HCT116 (cell line): ENCODE results near the gene IRGQ. TPM values are rescaled to one million over a fixed set of nuclear protein-coding genes. Genes with fewer than 3 reads are reported as not detected.

Experiments
- ATAC-seq: fragments of 200-7000 bp; cut with Tn5 transposase; 2 replicates; pipeline ENCODE4 v1.9.1; 2020; ENCODE audit warnings: mild to moderate bottlenecking, moderate library complexity
- BruUV-seq: library from RNA; stranded (reverse); fragments of 400-500 nt; replicated peaks from 2 replicates; lab custom pipeline; 2021; lab: Mats Ljungman, UMichigan
- CTCF ChIA-PET: fragments of 300-600 bp; sonication (Branson Sonifier 250); formaldehyde crosslinking; loops from one replicate; lab custom pipeline; 2021; ENCODE audit warnings: antibody characterized with exemption; lab: Charles Lee
- POLR2A ChIA-PET: fragments of 300-600, 350-600 bp; sonication (Branson Sonifier 250); formaldehyde crosslinking; loops from one replicate; lab custom pipeline; 2021; ENCODE audit warnings: antibody characterized with exemption; lab: Charles Lee
- RAD21 ChIA-PET, 2 experiments: fragments of 300-600 bp; sonication (Branson Sonifier 250); formaldehyde crosslinking; loops; one replicate each; lab custom pipeline; 2023; ENCODE audit warnings: low total read pairs in 2 of 2; ENCODE audit not compliant: uncharacterized antibody in 2 of 2, unreplicated experiment in 2 of 2, low non-redundant PET in 1 of 2; lab: Charles Lee
- DNase-seq: peaks from one replicate; pipeline ENCODE4 v3.0.0-alpha.2; 2010; ENCODE audit warnings: low read depth, low spot score
- H2AFZ ChIP-seq: fragments of 200-600 bp; shearing (Covaris generic), sonication (generic); 2 replicates; pipeline ENCODE4 v1.6.1; 2017; ENCODE audit warnings: low read depth, mixed run types, mixed read lengths, antibody characterized with exemption, low read length; ENCODE audit not compliant: poor library complexity, severe bottlenecking
- H3K27ac ChIP-seq: 2 replicates; pipeline ENCODE4 v1.5.1; 2012; ENCODE audit warnings: low read depth, low read length
- H3K27me3 ChIP-seq: fragments of 200-600 bp; sonication (generic); 2 replicates; pipeline ENCODE4 v1.6.1; 2016; ENCODE audit warnings: mixed run types, low read length, mixed read lengths; ENCODE audit not compliant: insufficient read depth
- H3K36me3 ChIP-seq, 2 experiments: fragments of 200-500 bp in 1 of 2; fragments of 200-600 bp in 1 of 2; sonication (Bioruptor generic) in 1 of 2; sonication (generic) in 1 of 2; 2 replicates each; pipeline versions ENCODE4 v1.5.1 to v1.6.1; 2014 to 2016; ENCODE audit warnings: low read length in 2 of 2, inconsistent platforms in 1 of 2, mixed read lengths in 1 of 2, mixed run types in 1 of 2; ENCODE audit not compliant: insufficient read depth in 2 of 2, control insufficient read depth in 1 of 2
- H3K4me1 ChIP-seq, 2 experiments: fragments of 200-600 bp in 1 of 2; sonication (generic) in 1 of 2; 2 replicates each; pipeline versions ENCODE4 v1.5.1 to v1.6.1; 2012 to 2017; ENCODE audit warnings: low read length in 2 of 2, inconsistent platforms in 1 of 2, mild to moderate bottlenecking in 1 of 2, mixed read lengths in 1 of 2, mixed run types in 1 of 2, moderate library complexity in 1 of 2; ENCODE audit not compliant: insufficient read depth in 2 of 2, control insufficient read depth in 1 of 2
- H3K4me2 ChIP-seq: fragments of 200-600 bp; sonication (generic); 2 replicates; pipeline ENCODE4 v1.6.1; 2017; ENCODE audit warnings: mixed run types, low read length, mixed read lengths
- H3K4me3 ChIP-seq, 2 experiments: fragments of 200-600 bp in 1 of 2; sonication (generic) in 1 of 2; replicated peaks in 1 of 2; 2 replicates each; pipeline ENCODE4 v1.5.1; 2011 to 2016; ENCODE audit warnings: low read length in 2 of 2, control low read depth in 1 of 2, low read depth in 1 of 2, mild to moderate bottlenecking in 1 of 2, mixed read lengths in 1 of 2, mixed run types in 1 of 2
- H3K79me2 ChIP-seq: fragments of 200-600 bp; sonication (generic); 2 replicates; pipeline ENCODE4 v1.6.1; 2017; ENCODE audit warnings: mild to moderate bottlenecking, mixed run types, low read length, moderate library complexity, mixed read lengths; ENCODE audit not compliant: insufficient read depth
- H3K9ac ChIP-seq: fragments of 200-600 bp; sonication (generic); 2 replicates; pipeline ENCODE4 v1.6.1; 2016; ENCODE audit warnings: low read length, mixed read lengths
- H3K9me2 ChIP-seq: fragments of 200-600 bp; sonication (generic), shearing (Covaris generic); 2 replicates; pipeline ENCODE4 v1.6.1; 2017; ENCODE audit warnings: mixed run types, mild to moderate bottlenecking, moderate library complexity; ENCODE audit not compliant: insufficient read depth
- H3K9me3 ChIP-seq, 2 experiments: fragments of 200-500 bp in 1 of 2; fragments of 200-600 bp in 1 of 2; sonication (Bioruptor generic) in 1 of 2; sonication (generic) in 1 of 2; 2 replicates each; pipeline ENCODE4 v1.6.1; 2014 to 2017; ENCODE audit warnings: low read length in 2 of 2, mixed read lengths in 2 of 2, inconsistent platforms in 1 of 2, low read depth in 1 of 2, mild to moderate bottlenecking in 1 of 2, mixed run types in 1 of 2, moderate library complexity in 1 of 2; ENCODE audit not compliant: control insufficient read depth in 1 of 2, insufficient read depth in 1 of 2
- H4K20me1 ChIP-seq: fragments of 200-600 bp; sonication (generic), shearing (Covaris generic); 2 replicates; pipeline ENCODE4 v1.6.1; 2017; ENCODE audit warnings: mixed run types, mild to moderate bottlenecking, moderate library complexity; ENCODE audit not compliant: insufficient read depth
- EGR1 ChIP-seq: IDR thresholded peaks from 2 replicates; pipeline ENCODE4 v1.6.1; 2012; ENCODE audit warnings: low read depth
- EZH2 ChIP-seq: fragments of 200-600 bp; sonication (generic); IDR thresholded peaks from 2 replicates; pipeline ENCODE4 v1.6.1; 2017; ENCODE audit warnings: antibody characterized with exemption, mixed run types
- EZH2phosphoT487 ChIP-seq: fragments of 200-600 bp; IDR thresholded peaks from 2 replicates; pipeline ENCODE4 v1.6.1; 2018; ENCODE audit warnings: antibody characterized with exemption, borderline replicate concordance
- JUND ChIP-seq: IDR thresholded peaks from 2 replicates; pipeline ENCODE4 v1.6.1; 2012
- POLR2A ChIP-seq: IDR thresholded peaks from 2 replicates; pipeline ENCODE4 v1.7.0; 2011; ENCODE audit warnings: borderline replicate concordance; ENCODE audit not compliant: insufficient read depth, insufficient read length; ENCODE audit errors: extremely low read depth
- POLR2AphosphoS5 ChIP-seq: IDR thresholded peaks from 2 replicates; pipeline ENCODE4 v1.6.1; 2011; ENCODE audit warnings: mild to moderate bottlenecking, low read depth, low read length, moderate library complexity
- SIN3A ChIP-seq: IDR thresholded peaks from 2 replicates; pipeline ENCODE4 v1.6.1; 2012; ENCODE audit warnings: low read depth
- SP1 ChIP-seq: IDR thresholded peaks from 2 replicates; pipeline ENCODE4 v1.6.1; 2012; ENCODE audit warnings: low read depth
- ZNF274 ChIP-seq: fragments of 200-500 bp; sonication (Bioruptor generic); IDR thresholded peaks from 2 replicates; pipeline ENCODE4 v1.6.1; 2014; ENCODE audit warnings: mild to moderate bottlenecking, low read depth, low read length, inconsistent platforms
- intact Hi-C: fragments of 100-400 bp; cut with micrococcal nuclease; formaldehyde crosslinking; loops from 2 replicates; pipeline ENCODE4 v1.10.0; 2022
- total RNA-seq: library from RNA; stranded (reverse); gene quantifications from one replicate; pipeline ENCODE4 v1.2.1, GENCODE V29; 2021; ENCODE audit not compliant: unreplicated experiment
- TF ChIP-seq, protein P1 (sequence below): IDR thresholded peaks from 2 replicates; pipeline ENCODE4 v1.6.1; 2011; ENCODE audit warnings: mild to moderate bottlenecking, low read length, moderate library complexity; ENCODE audit not compliant: insufficient replicate concordance; ENCODE audit errors: extremely low read depth
- TF ChIP-seq, protein P2 (sequence below): IDR thresholded peaks from 2 replicates; pipeline ENCODE4 v1.6.1; 2012; ENCODE audit warnings: low read depth
- TF ChIP-seq, protein P3 (sequence below): IDR thresholded peaks from 2 replicates; pipeline ENCODE4 v1.6.1; 2012

The IRGQ gene
- total RNA-seq, 1 experiment from 2014 or later: 14.6 TPM

DNA sequence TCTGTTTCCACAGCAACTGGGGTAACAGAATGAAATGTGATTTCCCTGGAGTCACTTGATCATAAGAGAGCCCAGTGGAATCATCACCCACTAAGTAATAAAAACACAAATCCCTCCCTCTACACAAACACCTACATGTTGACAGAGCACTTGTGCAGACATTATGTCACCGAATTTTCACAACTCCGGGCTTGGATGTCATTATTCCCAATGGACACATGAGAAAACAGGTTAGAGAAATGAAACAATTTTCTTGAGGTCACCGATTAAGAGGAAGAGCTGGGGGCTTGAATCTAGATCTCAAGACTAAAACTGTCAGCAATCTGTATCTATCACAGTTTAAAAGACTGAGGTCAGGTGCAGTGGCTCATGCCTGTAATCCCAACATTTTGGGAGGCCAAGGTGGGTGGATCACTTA is 23.8 kb downstream of the IRGQ start:
- POLR2A ChIA-PET: no interaction called here
- Histone ChIP-seq H3K4me3 (no peak overlapping the region), H3K4me2 (no peak overlapping the region), H3K79me2 (peaks cover 10% of the 10 kb centered on the region; the same call in 1 of the 2 replicates), H3K9me3 (no peaks in the 10 kb centered on the region), H3K36me3 (no peaks in the 10 kb centered on the region), H3K27ac (no peak overlapping the region), H2AFZ (no peak overlapping the region), H3K27me3 (no peaks in the 10 kb centered on the region), H4K20me1 (no peaks in the 10 kb centered on the region), H3K9me2 (no peaks in the 10 kb centered on the region), H3K9ac (no peak overlapping the region), H3K4me1 (peaks cover 11 to 14% of the 10 kb centered on the region in 2 experiments)
- RAD21 ChIA-PET: no interaction called here
- DNase-seq (no peak), ATAC-seq (no peak)
- CTCF ChIA-PET: no interaction called here
- intact Hi-C loops: no loop called here
- no TSS peak for BruUV-seq
- TF ChIP-seq, protein P1, sequence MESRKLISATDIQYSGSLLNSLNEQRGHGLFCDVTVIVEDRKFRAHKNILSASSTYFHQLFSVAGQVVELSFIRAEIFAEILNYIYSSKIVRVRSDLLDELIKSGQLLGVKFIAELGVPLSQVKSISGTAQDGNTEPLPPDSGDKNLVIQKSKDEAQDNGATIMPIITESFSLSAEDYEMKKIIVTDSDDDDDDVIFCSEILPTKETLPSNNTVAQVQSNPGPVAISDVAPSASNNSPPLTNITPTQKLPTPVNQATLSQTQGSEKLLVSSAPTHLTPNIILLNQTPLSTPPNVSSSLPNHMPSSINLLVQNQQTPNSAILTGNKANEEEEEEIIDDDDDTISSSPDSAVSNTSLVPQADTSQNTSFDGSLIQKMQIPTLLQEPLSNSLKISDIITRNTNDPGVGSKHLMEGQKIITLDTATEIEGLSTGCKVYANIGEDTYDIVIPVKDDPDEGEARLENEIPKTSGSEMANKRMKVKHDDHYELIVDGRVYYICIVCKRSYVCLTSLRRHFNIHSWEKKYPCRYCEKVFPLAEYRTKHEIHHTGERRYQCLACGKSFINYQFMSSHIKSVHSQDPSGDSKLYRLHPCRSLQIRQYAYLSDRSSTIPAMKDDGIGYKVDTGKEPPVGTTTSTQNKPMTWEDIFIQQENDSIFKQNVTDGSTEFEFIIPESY: no peak
- TF ChIP-seq EZH2 (no peak), POLR2AphosphoS5 (no peak), JUND (no peak), ZNF274 (no peak), EGR1 (no peak), POLR2A (no peak), SIN3A (no peak), EZH2phosphoT487 (no peak), SP1 (no peak)
- TF ChIP-seq, protein P2, sequence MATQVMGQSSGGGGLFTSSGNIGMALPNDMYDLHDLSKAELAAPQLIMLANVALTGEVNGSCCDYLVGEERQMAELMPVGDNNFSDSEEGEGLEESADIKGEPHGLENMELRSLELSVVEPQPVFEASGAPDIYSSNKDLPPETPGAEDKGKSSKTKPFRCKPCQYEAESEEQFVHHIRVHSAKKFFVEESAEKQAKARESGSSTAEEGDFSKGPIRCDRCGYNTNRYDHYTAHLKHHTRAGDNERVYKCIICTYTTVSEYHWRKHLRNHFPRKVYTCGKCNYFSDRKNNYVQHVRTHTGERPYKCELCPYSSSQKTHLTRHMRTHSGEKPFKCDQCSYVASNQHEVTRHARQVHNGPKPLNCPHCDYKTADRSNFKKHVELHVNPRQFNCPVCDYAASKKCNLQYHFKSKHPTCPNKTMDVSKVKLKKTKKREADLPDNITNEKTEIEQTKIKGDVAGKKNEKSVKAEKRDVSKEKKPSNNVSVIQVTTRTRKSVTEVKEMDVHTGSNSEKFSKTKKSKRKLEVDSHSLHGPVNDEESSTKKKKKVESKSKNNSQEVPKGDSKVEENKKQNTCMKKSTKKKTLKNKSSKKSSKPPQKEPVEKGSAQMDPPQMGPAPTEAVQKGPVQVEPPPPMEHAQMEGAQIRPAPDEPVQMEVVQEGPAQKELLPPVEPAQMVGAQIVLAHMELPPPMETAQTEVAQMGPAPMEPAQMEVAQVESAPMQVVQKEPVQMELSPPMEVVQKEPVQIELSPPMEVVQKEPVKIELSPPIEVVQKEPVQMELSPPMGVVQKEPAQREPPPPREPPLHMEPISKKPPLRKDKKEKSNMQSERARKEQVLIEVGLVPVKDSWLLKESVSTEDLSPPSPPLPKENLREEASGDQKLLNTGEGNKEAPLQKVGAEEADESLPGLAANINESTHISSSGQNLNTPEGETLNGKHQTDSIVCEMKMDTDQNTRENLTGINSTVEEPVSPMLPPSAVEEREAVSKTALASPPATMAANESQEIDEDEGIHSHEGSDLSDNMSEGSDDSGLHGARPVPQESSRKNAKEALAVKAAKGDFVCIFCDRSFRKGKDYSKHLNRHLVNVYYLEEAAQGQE: no peak
- TF ChIP-seq, protein P3, sequence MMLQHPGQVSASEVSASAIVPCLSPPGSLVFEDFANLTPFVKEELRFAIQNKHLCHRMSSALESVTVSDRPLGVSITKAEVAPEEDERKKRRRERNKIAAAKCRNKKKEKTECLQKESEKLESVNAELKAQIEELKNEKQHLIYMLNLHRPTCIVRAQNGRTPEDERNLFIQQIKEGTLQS: no peak
